ENCODE data around the gene C6orf89. TPM values are rescaled to one million over a fixed set of nuclear protein-coding genes. Genes with fewer than 3 reads are reported as not detected.

Gene C6orf89
- total and polyA plus RNA-seq, 2 of the 13 experiments (the other 11 are each of a cell fraction or from before 2014, with no cell fraction given): 22.1 to 32.2 TPM

GRCh38 chr6:36885461-36886401 lies at the start of gene C6orf89 (continued):
- TF ChIP-seq ZNF75D (CRISPR knock-in tag; IDR thresholded peaks at IDR 0.05; ENCODE audit: borderline replicate concordance) (no peak), ZNF180 (CRISPR knock-in tag; IDR thresholded peaks at IDR 0.05; ENCODE audit: borderline replicate concordance, low read depth) (no peak), UBTF (CRISPR knock-in tag; IDR thresholded peaks at IDR 0.05) (peak; percentile 92), KDM2A (CRISPR knock-in tag; IDR thresholded peaks at IDR 0.05; ENCODE audit: borderline replicate concordance, low read depth) (peak; percentile 96), MXD3 (CRISPR knock-in tag; IDR thresholded peaks at IDR 0.05) (peak; percentile 93), MBD4 (IDR thresholded peaks at IDR 0.05; ENCODE audit: borderline replicate concordance, low read length) (no peak), ZNF670 (CRISPR knock-in tag; IDR thresholded peaks at IDR 0.05; ENCODE audit: borderline replicate concordance) (peak; percentile 96), E2F2 (CRISPR knock-in tag; IDR thresholded peaks at IDR 0.05; ENCODE audit: borderline replicate concordance) (0 out of 2 replicates have a peak, but pooled peaks have one; percentile 42), ZFX (CRISPR knock-in tag; IDR thresholded peaks at IDR 0.05; ENCODE audit: low read depth) (peak; percentile 98), RERE (CRISPR knock-in tag; IDR thresholded peaks at IDR 0.05; ENCODE audit: low read depth) (0 out of 2 replicates have a peak, but pooled peaks have one; percentile 43)

All from HepG2 (cell line).